Measurements from ENCODE around the gene LCORL.
"Not testable (repeated sequence)": the region's sequence is repeated elsewhere in the genome, so short reads cannot be mapped to it uniquely, and the experiment has no call there.

The LCORL gene

DNA sequence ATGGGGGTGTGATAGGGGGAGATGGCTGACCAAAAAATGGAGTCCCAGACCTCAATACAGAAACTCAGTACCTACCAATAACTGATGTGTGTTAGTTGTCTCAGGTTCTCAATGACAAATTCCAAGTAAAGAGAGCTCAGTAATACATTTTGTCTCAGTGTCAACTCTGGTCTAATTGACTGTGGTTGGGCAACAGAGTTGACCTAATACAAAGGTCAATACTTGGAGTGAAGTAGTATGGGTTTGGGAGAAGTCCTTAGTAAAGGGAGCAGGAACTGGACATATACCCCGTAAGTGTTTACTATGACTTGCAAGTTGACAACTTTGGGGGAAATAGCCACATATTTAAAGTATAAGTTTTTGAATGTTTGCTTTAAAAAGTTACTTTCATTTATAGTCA lies 20.5 kb upstream of the LCORL start:
- Histone ChIP-seq H3K9me3 (no peaks in the 10 kb centered on the region), H3K4me1 (no peaks in the 10 kb centered on the region), H3K4me3 (ENCODE audit: low read depth, low read length) (no peak overlapping the region), H3K36me3 (no peaks in the 10 kb centered on the region), H3K27me3 (no peaks in the 10 kb centered on the region)
- no peak for TF ChIP-seq CTCF (IDR thresholded peaks at IDR 0.05; ENCODE audit: low read depth, low read length)
- DNase-seq: no peak

- Histone ChIP-seq H3K36me3 (no peaks in the 10 kb centered on the region), H3K27me3 (no peaks in the 10 kb centered on the region), H3K4me1 (no peaks in the 10 kb centered on the region), H3K4me3 (ENCODE audit: low read depth, low read length) (no peak overlapping the region), H3K9me3 (no peaks in the 10 kb centered on the region)
- DNase-seq: no peak
- no peak for TF ChIP-seq CTCF (IDR thresholded peaks at IDR 0.05; ENCODE audit: low read depth, low read length)
Observed at GRCh38 chr4:18041114-18041513, 19.6 kb upstream of the LCORL start.

GRCh38 chr4:18039113-18039512 lies 17.6 kb upstream of the LCORL start:
- no peaks in the 10 kb centered on the region; the same call in 1 of the 2 replicates for H3K4me1 ChIP-seq
- no peak for TF ChIP-seq CTCF (IDR thresholded peaks at IDR 0.05; ENCODE audit: low read depth, low read length)
- no peak for DNase-seq
- H3K9me3 ChIP-seq: no peaks in the 10 kb centered on the region
- no peaks in the 10 kb centered on the region for H3K36me3 ChIP-seq
- no peak overlapping the region for H3K4me3 ChIP-seq (ENCODE audit: low read depth, low read length)
- no peaks in the 10 kb centered on the region for H3K27me3 ChIP-seq

DNA sequence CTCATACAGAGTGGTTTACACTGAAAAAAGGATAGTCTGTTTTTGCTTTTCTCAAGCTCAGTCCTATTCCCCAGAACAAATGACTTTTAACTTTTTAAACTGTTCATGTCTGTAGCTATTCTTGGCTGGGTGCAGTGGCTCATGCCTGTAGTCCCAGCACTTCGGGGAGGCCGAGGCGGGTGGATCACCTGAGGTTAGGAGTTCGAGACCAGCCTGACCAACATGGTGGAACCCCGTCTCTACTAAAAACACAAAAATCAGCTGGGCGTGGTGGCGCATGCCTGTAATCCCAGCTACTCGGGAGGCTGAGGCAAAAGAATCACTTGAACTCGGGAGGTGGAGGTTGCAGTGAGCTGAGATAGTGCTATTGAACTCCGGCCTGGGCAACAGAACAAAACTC lies 14.8 kb upstream of the LCORL start:
- H3K4me3 ChIP-seq (ENCODE audit: low read depth, low read length); H3K36me3 ChIP-seq; H3K4me1 ChIP-seq; DNase-seq; H3K9me3 ChIP-seq; H3K27me3 ChIP-seq: not testable (repeated sequence)

DNA sequence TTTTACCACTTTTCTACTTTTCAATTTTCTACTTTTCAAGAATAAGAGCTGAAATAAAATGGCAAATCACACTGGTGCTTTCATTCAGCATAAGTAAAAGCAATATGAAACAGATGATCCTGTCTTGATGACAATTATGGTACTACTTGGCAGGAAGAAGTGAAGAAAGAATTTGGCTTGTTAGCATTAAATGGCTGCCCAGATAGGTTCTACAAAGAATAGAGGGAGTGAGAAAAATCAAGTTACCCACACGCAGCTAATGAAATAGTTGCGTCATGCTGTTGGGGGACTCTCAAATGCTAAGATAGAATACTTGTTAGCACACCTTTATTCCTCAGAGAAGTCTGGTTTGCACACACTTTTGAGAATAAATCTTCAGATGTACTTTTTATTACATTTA lies 12.5 kb upstream of the LCORL start:
- TF ChIP-seq CTCF (IDR thresholded peaks at IDR 0.05; ENCODE audit: low read depth, low read length): no peak
- no peak for DNase-seq
- no peaks in the 10 kb centered on the region for H3K9me3 ChIP-seq

GRCh38 chr4:18033111-18034085 lies 11.8 kb upstream of the LCORL start:
- no peak overlapping the region for H3K4me3 ChIP-seq (ENCODE audit: low read depth, low read length)
- DNase-seq: no peak
- H3K9me3 ChIP-seq: no peaks in the 10 kb centered on the region
- TF ChIP-seq CTCF (IDR thresholded peaks at IDR 0.05; ENCODE audit: low read depth, low read length): no peak
- H3K36me3 ChIP-seq: no peaks in the 10 kb centered on the region
- H3K27me3 ChIP-seq: no peaks in the 10 kb centered on the region
- no peaks in the 10 kb centered on the region; the same call in 1 of the 2 replicates for H3K4me1 ChIP-seq

More for the DNA sequence above, 12.5 kb upstream of the LCORL start:
- Histone ChIP-seq H3K27me3 (no peaks in the 10 kb centered on the region), H3K4me3 (ENCODE audit: low read depth, low read length) (no peak overlapping the region), H3K36me3 (no peaks in the 10 kb centered on the region), H3K4me1 (no peaks in the 10 kb centered on the region; the same call in 1 of the 2 replicates)
